DND-41 (cell line): ENCODE data around the gene CDK16.

Source experiments
- CTCF ChIP-seq: IDR thresholded peaks from 2 replicates; pipeline ENCODE4 v1.5.1; 2012; ENCODE audit warnings: borderline replicate concordance, low read length, moderate library complexity, mild to moderate bottlenecking; ENCODE audit not compliant: poor library complexity, severe bottlenecking; ENCODE audit errors: extremely low read depth
- EZH2 ChIP-seq: IDR thresholded peaks from 3 replicates; pipeline ENCODE4 v1.6.1; 2012; ENCODE audit warnings: borderline replicate concordance, low read depth, mild to moderate bottlenecking, moderate library complexity, low read length, inconsistent platforms; ENCODE audit not compliant: severe bottlenecking

- TF ChIP-seq CTCF (no peak), EZH2 (no peak)
Measured at GRCh38 chrX:47230136-47230868, 11.8 kb downstream of the CDK16 start.
